GM18499 (cell line): Measurements from ENCODE around the gene LHFPL5.

ENCODE experiments used
- ATAC-seq: cut with Tn5 transposase; IDR thresholded peaks from one replicate; pipeline ENCODE4 v1.9.1; 2021; ENCODE audit warnings: moderate number of reproducible peaks; ENCODE audit not compliant: insufficient read depth, unreplicated experiment

LHFPL5 gene

GRCh38 chr6:35842381-35842780 is 37.2 kb downstream of the LHFPL5 start:
- ATAC-seq: no peak

- no peak for ATAC-seq
Measured at GRCh38 chr6:35844290-35844689, 39.1 kb downstream of the LHFPL5 start.

- ATAC-seq: no peak
Measured at GRCh38 chr6:35850208-35850607, 45.1 kb downstream of the LHFPL5 start.

- no peak for ATAC-seq
Measured at GRCh38 chr6:35852994-35853393, 47.8 kb downstream of the LHFPL5 start.

- no peak for ATAC-seq
Measured at GRCh38 chr6:35856250-35856649, 51.1 kb downstream of the LHFPL5 start.

GRCh38 chr6:35857853-35858252 is 52.7 kb downstream of the LHFPL5 start:
- no peak for ATAC-seq

GRCh38 chr6:35859367-35859766 is 54.2 kb downstream of the LHFPL5 start:
- ATAC-seq: no peak
